ENCODE measurements around the gene IKZF2.

The IKZF2 gene

DNA sequence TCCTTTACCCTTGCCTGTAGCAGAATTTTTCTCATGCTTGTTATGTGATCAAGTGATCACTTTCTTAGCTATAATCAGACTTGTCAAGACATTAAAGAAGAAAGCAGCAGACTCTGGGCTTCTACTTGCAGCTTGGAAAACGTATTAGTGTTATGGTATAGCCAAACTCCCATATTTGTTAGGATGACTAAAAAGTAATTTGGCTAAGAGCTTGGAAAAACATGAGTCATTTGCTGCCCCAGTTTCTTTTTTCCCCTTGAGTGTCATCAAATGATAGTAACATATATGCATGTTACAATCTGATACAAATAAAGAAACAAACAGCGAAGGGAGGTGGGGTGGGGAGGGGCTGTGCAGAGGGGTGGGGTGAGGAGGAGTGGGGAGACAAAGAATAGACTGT, 155.5 kb downstream of the IKZF2 start:
- no peak for DNase-seq

DNA sequence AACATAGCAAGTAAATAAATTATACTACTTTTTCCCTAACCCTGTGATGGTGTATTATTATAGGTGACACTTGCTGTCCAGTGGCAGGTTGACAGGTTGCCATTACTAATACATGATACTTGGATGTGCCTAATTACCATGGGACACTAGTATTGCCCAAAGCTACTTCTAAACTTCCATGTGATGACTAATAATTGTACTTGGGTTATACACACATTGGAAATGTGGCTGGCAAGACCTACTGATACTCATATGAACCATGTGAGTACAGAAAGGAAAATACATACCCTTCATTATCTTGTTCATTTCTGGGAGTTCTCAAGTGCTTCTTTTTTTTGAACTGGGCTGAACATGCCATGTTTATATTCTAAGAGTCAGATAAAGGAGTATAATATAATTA, 156.4 kb downstream of the IKZF2 start:
- DNase-seq, result no peak

DNA sequence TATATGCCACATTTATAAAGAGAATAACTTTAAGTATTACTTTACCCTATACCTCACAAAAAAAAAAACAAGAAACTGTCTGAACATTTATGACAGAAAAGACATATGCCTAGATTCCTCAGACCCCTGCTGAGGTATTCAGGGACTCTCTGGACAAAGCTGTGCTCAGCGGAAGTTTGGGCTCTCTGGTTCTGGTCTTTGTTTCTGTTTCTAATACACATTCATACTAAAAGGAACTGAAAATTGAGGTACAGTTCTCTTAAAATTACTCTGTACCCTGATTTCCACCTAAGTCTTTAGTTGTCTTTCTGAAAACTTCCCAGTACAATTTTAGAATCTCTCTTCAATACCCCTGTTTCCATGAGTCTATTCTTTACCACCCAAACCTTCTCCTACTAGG, 160.3 kb downstream of the IKZF2 start:
- DNase-seq, result no peak

DNA sequence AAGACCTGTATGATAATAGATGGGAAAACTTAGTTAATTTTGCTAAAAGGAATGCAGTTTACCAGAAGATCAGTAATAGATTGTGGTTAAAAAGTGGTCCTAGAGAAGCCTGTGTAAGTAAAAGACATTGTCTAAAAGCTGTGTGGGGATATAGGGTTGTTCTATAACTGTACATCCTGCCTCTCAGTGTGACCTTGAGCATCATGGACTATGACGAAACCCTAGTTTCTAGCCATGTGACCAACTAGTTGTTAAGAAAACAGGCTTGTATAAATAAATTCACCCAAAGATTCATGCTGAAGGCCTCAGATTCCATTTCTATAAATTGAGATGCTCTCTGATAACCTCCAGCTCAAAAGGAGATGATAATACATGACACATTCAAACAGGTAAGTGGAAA, 160.7 kb downstream of the IKZF2 start:
- no peak for DNase-seq

DNA sequence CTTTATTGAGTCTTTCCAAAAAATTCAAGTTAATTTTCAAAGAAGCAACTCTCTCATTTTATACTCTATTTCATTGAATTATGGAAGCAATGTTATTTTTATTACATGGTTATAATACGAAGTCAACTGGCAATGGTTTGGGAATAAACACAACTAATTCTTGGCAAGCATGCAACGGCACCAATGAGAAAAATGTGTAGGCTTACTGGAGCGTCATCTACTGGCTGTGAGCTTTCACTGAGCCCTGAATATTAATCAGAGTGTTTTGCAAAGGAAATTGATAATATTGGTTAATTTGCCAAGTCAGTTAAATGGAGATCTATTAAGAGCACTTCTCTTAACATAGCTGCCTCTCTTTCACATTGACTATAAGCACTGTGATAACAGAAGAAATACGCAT, 163.9 kb downstream of the IKZF2 start:
- no peak for DNase-seq

DNA sequence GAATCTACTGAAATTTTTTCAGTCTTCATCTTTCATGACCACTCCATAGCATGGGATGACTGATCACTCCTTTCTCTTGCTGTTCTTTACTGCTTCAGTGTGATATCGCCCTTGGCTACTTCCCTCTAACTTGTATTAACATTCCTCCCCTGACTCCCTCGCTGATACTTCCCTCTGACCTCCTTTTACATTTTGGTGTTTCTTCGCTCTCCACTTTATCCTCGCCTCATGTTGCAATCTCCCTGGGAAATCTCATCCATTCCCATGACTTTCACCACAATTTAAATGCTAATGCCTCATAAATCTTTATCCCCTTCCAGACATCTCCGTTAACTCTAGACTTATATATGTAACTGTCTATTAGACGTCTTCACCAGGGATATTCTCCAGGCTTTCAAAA, 167.3 kb downstream of the IKZF2 start:
- no peak for DNase-seq

DNA sequence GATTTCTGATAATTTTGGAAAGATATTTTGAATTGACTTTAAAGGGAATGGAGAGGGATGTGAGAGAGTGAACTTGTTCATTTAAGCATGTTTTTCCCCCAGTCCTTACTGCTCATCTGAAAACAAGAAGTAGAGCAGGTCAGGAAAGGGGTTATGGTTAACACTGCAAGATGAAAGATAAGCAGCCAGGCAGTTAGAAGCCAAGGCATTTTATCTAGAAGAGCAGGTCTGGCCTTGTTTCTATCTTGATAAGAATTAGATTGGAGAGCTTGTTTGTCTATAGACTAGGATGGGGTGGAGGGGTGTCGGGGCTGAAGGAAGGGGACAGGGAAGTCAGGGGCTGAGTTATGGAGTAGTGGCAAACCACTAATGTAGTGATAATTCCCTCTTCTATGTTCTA, 171.6 kb downstream of the IKZF2 start:
- no peak for DNase-seq

DNA sequence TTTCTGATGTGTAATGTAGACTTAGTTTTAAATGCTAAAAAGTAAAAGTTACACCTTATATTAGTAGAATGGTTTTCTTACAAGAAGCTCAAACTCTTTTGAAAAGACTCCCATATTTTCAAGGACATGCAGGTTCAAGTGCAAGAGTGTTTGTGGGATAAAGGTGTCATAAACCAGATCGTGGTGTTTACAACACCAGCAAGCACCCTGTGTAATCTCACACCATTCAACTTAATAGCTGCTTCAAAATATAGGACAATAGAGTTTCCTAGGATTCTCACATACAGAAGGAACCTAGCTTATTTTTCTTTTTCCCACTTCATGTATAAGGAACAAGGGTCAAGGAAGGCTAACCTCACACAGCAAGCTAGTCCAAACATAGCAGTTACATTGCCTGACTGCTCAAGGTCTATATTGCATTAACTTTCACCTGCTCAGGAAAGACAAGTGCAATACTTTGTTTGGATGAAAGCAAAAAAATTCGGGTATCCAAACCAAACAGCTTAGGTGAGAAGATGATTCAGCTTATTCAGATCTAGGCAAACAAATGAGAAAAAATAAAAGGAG, 172.3 kb downstream of the IKZF2 start:
- DNase-seq, result no peak

DNA sequence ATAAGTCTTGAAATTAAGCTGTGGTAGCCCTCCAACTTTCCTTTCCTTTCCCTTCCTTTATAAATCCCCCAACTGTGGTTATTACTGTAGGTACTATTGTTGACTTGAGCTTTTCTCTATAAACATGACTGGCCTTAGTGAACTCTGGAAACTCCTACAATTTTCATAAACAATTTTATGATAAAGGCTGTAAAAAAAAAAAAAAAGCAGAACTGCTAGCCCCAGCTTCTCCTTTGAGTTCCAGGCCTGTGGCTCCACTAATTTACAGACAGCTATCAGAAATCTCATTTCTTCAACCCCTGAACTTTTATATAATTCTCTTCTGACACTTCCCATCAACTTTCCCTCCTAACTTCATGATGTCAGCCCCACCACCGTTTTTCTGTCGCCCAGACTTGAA, 174.3 kb downstream of the IKZF2 start:
- no peak for DNase-seq

DNA sequence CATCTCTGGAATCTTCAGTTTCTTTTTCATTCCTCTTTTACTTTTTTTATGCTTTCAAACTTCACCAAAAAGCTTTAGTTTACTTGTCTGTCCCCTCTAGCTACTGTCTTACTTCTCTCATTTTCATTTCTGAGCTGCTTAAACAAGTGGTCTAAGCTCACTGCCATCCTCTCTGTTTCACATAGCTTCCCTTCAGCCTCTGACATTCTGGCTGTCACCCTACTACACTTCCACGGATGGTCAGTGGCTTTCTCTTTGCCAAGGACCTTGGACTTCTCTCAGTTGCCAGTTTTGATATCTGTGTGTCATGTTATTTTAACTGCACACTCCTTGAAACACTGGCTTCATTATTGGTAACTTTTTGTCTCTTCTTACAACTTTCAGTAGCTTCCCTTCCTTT, 176.1 kb downstream of the IKZF2 start:
- DNase-seq, result no peak

DNA sequence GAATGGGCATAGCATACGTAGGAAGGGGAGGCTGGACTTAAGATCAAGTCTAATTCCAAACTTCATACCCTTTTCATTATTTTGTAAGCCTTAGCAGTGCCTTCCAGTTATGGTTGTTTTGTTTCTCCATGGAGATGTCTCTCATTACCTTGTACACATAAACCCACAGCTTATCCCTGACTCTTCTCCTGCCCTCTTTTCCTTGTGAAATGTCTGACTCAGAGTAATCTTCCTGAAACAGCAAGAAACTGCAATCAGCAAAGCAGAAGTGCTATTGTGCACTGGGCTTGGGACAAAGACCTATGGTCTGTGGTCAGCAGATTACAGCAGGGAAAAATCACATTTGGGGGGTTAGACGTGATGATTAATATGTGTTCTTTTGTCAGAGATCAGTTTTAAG, 176.7 kb downstream of the IKZF2 start:
- no peak for DNase-seq

DNA sequence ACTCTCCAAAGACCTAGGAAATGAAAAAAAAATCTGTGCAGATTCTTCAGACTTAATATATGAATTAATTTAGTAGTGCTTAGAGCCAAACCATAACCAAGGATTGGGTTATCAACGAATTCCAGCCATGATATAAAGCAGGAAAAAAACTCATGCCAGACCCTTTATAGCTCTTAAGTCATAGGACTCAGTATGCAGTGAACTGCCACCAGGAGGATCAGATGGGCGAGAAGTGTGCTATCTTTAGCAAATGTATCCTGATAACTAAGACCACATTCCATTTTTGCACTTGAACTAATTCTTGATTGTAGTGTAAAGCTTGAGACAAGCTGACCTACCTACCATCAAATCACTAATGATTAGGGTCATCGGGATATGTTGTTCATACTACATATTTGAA, 178.1 kb downstream of the IKZF2 start:
- DNase-seq, result no peak

DNA sequence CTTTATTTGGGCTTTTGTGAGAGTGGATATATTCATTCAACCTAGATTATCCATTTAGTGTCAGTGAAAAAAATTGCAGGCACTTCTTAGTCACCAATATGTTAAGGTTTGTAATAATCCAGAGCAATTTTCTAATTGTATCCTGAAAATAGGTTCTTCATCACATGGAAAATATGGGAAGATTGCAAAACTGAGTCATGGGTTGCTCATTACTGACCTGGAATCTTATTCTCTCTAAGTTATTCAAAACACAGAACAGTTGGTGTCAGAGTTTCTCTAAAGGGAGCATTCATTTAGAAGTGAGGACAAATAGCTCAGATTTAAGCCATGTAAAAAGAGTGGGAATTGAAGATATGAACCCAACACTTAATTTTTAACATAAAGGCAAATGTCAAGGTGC, 181.3 kb downstream of the IKZF2 start:
- DNase-seq, result no peak

DNA sequence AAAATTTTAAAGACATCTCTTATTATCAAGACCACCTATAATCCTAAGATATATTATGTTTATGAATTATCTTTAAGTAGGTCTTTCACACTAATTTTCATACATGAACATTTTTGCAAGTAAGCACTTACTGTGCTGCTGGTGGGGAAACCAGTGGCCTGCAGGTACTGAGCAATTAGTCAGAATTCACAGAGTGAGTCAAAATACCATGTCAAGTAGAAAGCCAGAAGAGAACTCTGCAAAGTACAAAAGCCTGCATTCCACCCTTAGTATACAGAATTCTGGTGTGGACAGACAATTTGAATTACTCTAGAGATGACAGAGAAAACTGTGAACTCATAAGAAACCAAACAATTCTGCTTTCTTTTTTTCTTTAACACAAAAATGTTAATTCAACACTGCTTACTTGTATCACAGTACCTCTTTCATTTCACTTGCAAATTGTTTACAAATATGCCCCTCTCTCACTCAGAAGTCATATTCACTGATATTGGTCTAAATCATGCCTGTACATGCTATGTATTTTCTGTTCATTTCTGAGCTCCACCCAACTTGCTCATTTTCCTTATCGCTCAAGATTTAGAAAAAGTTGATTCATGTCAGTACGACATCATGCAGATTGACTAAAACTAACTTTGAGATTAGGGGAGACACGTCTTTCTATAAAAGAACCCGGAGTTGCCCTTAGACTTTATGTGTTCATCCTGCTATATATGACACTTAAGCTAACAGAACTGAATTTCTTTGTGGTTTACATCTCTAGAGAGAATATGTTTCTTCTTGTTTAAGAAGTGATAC, 182.9 kb downstream of the IKZF2 start:
- no peak for DNase-seq

DNA sequence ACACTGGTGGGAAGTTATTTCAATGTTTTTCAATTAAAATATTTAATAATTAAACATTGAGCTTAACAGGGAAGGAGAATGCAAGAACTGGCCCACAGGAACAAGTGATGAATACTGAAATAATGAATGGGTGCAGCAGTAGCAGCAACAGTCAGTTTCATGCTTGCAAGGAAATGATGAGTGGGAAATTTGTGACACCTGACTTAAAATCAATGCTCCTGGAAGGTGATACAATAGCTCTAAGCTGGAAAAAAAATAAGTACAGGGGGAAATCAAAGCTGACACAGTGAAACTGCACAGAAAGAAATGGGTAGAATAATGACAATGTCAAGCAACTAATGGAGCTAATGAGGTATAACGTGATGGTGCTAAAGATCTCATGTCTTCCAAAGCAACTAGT, 184.5 kb downstream of the IKZF2 start:
- DNase-seq, result no peak

DNA sequence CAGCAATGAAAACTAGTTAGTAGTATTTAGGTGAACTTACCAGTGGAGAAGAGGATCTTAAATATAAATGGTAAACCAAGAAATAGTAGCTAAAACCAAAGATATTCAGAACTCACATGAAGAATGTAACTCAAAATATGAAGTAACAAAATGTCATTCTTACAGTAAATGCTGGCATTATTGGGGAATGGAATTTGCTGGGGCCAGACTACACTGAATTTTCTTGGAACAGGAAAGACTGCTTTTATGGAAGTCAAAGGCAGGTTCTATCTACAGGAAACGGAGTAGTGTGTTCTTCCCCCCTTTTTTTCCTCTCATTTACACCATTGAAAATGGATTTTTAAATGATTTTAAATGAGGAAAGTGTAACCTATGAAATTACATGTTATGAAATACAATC, 188.7 kb downstream of the IKZF2 start:
- no peak for DNase-seq

DNA sequence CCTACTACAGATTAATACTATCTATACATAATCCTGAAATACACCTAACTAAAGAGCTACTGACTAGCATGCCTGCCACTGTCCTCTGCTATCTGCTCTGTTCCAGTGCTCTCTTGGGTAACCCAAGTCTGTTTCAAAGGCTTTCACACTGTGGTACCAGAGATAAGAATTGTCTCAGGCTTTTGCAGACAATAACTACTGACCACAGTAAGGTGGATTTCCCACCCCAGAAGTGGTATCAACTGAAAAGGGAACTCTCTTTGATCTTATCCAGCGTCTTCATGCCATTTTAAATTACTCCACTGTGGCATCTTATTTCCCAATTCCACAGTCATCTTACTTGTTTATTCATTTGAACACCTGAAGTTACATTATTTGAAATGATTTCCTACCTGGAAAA, 190.2 kb downstream of the IKZF2 start:
- no peak for DNase-seq

DNA sequence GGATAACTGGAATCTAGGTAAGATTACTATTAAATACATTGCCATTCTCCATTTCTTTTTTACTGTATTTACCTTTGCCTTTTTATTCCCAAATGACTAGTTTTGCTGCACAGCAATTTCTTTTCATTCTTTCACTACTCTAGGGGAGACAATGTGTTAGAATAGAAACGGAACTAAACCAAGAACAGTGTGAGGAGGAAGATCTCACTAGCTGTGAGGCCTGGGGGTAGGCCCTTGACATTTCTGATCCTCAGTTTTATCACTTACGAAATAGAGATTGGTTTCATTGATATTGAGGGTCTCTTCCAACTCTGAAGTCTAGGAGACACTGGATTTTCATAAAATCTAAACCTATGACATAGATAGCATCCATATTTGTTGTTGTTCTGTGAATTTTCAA, 191.1 kb downstream of the IKZF2 start:
- DNase-seq, result no peak

DNA sequence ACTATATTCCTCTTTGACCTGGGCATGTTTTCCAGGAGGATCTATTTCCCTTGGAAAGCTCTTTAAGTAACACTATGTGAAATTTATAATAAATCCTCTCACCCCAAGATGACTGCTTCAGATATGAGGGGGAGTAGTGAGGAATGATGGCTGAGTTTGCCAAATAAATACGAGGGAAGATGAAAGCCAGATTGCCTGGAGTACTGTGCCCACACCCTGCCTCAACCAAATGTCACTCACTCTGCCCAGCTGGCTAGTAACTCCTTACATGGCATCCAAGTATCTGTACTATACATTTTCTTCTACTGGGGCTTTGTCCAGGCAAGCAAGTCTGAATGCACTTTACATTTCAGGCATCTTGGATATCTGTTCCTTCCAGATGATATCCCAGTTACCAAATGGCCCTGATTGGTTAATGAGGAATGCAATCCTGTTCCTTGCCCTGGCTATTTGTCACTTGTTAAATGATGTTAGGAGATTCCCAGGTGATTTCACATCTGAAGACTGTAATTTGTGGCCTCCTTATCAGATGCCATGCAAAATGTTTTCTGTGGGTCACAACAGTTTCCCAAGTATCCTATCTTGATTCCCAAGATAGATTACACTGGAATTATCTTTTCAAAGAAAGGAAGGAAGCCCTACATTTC, 191.8 kb downstream of the IKZF2 start:
- DNase-seq, result no peak

DNA sequence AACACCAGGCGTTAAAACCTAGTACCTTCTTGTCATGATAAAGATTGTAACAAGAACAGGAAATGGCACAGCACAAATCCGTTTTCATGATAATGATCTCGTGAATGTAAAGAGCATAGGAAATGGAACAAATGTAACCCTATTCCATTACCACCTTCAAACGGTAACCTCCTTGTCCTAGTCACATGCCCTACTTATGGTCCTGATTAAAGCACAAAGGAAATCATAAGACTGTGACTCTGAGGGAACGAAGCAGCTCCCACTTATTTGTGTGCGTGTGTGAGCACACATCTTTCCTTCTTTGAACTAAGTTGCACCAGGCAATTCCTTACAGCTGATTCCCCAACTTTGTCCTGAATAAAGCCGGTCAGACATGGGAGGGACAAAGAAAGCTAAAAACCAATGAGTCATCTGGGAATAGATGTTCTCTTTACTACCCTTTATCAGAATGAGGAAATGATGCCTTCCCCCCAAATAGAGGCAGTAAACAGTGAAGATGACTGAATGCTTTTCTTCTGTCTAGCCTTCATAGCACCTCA, 192.6 kb downstream of the IKZF2 start:
- DNase-seq, result no peak

DNA sequence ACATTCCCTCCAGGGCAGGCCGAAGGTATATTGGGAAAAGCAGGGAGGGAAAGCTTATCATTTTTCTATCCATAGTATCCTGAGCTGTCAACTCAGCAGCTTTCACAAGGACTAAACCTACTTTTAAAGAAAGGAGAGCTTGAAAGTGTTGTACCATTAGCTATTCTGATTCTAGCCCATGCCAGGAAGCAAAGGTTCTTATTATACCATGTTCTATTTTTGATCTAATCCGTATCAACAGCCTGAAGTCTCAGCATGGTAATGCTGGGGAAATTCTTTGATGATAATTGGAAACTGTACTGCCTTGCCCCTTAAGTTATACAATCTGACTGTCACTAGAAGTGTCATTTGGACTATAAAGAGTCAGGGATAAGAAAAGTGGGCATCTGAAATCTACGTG, 193.3 kb downstream of the IKZF2 start:
- no peak for DNase-seq

DNA sequence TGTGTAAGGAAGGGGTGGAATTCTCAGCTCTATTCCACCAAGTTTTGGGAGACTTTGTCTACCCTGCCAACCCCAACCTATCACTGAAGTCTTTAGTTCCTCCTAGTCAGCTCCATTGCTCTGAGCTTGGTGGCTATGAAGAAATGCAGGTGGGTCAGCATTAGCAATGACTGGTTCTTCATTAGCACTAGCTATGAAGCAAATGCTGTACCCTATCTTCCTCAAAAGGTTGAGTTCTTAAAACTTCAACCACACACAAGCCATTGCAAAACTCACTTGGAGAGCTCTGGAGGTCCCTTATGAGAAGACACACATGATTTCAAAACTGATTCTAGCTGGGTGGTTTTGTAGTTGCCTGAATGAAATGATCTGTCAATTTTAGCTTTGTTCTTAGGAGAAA, 193.8 kb downstream of the IKZF2 start:
- DNase-seq, result no peak

DNA sequence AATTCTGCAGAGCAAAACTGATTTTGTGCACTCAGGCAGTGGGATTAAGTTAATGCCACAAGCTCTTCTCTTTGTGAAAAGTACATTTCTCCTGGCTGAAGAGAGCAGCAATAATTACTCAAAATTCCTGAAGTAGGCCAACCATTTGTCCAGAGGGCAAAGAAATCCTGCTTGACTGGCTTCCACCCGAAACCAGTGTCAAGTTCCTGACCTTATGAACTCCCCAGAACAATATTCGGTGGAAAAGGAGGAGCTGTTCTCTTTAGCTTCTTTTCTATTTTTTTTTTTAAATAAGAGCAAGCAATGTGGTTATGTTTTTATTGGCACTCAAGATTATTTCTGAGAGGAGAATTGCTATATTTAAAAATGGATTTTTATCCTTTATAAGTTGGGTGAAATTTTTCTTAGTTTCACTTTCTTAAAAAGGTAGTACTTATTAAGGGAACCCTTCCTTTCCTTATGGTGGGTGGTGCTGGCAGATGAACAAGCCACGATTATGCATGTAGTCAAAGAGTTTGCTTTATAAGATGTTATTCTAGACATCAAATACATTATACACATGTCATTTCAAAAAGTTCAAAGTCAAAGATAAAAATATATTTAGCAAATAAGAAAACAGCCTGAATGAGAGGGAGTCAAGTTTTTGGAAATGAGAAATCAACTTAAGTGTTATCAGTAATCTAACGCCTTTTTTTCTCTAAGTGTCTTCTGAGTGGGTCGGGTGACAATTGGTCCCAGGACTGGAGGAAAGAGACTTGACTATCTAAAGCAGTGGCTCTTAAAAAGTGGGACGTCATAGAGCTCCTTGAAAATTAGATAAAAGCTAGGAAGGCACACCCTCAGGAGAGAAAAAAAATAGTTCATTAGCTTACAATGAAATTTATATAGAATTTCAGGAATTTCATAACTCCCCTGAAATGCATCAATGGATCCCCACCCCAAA, 194.5 kb downstream of the IKZF2 start:
- DNase-seq, result no peak

Data from stimulated activated CD4-positive, alpha-beta T cell treated with anti-CD3 and anti-CD28 coated beads, Interleukin-15, amount 100 ng/mL, for 24 hours (primary cell).